HCT116 (cell line): Measurements from ENCODE around the gene UCHL3. TPM values are rescaled to one million over a fixed set of nuclear protein-coding genes. Genes with fewer than 3 reads are reported as not detected.

ENCODE experiments used
- ATF3 ChIP-seq: IDR thresholded peaks from 2 replicates; pipeline ENCODE4 v1.6.1; 2012
- CEBPB ChIP-seq: IDR thresholded peaks from 2 replicates; pipeline ENCODE4 v1.6.1; 2012; ENCODE audit warnings: low read depth
- CTCF ChIP-seq, 3 experiments: fragments of 200-600 bp in 1 of 3; sonication (generic) in 1 of 3; IDR thresholded peaks in 2 of 3; conservative IDR thresholded peaks in 1 of 3; 2 replicates each; pipeline ENCODE4 v1.5.1; 2012 to 2017; ENCODE audit warnings: low read depth in 2 of 3, low read length in 2 of 3, antibody characterized with exemption in 1 of 3, borderline replicate concordance in 1 of 3, control low read depth in 1 of 3, mild to moderate bottlenecking in 1 of 3, mixed read lengths in 1 of 3, mixed run types in 1 of 3, moderate library complexity in 1 of 3; ENCODE audit not compliant: insufficient read depth in 1 of 3
- EGR1 ChIP-seq: IDR thresholded peaks from 2 replicates; pipeline ENCODE4 v1.6.1; 2012; ENCODE audit warnings: low read depth
- JUND ChIP-seq: IDR thresholded peaks from 2 replicates; pipeline ENCODE4 v1.6.1; 2012
- RAD21 ChIP-seq: IDR thresholded peaks from 2 replicates; pipeline ENCODE4 v1.6.1; 2012; ENCODE audit warnings: low read depth, mild to moderate bottlenecking
- SIN3A ChIP-seq: IDR thresholded peaks from 2 replicates; pipeline ENCODE4 v1.6.1; 2012; ENCODE audit warnings: low read depth
- YY1 ChIP-seq: IDR thresholded peaks from 2 replicates; pipeline ENCODE4 v1.6.1; 2011; ENCODE audit warnings: low read length, low read depth, moderate library complexity, mild to moderate bottlenecking; ENCODE audit not compliant: insufficient replicate concordance; ENCODE audit errors: extremely low read depth
- ZBTB33 ChIP-seq: IDR thresholded peaks from 2 replicates; pipeline ENCODE4 v1.6.1; 2011; ENCODE audit warnings: mild to moderate bottlenecking, low read length, moderate library complexity; ENCODE audit not compliant: insufficient replicate concordance; ENCODE audit errors: extremely low read depth
- total RNA-seq: library from RNA; stranded (reverse); gene quantifications from one replicate; pipeline ENCODE4 v1.2.1, GENCODE V29; 2021; ENCODE audit not compliant: unreplicated experiment

Gene UCHL3
- total RNA-seq, 1 experiment from 2014 or later: 32.4 TPM

- TF ChIP-seq ZBTB33 (no peak), ATF3 (no peak), CEBPB (no peak), CTCF (IDR thresholded peaks at IDR 0.05 in 2 of 3, conservative IDR thresholded peaks at IDR 0.05 in 1 of 3; ENCODE audit: borderline replicate concordance in 1 of 3, insufficient read depth in 1 of 3, low read depth in 2 of 3, low read length in 2 of 3) (peak in 1 of 3 experiments; percentile 27; a peak in 2 of 6 replicates), YY1 (no peak), JUND (peak; percentile 72), EGR1 (peak; percentile 79), SIN3A (peak; percentile 88), RAD21 (no peak)
Observed at GRCh38 chr13:75537401-75538365, 11.9 kb upstream of the UCHL3 start, which contains the start of gene COMMD6 (continued).
